GM19099 (cell line): ENCODE results near the gene OPRL1.

Experiments
- POLR2A ChIP-seq: IDR thresholded peaks from 3 replicates; pipeline ENCODE4 v1.6.1; 2011; ENCODE audit warnings: low read depth; ENCODE audit not compliant: insufficient read length; ENCODE audit errors: extremely low read depth

OPRL1 gene

DNA sequence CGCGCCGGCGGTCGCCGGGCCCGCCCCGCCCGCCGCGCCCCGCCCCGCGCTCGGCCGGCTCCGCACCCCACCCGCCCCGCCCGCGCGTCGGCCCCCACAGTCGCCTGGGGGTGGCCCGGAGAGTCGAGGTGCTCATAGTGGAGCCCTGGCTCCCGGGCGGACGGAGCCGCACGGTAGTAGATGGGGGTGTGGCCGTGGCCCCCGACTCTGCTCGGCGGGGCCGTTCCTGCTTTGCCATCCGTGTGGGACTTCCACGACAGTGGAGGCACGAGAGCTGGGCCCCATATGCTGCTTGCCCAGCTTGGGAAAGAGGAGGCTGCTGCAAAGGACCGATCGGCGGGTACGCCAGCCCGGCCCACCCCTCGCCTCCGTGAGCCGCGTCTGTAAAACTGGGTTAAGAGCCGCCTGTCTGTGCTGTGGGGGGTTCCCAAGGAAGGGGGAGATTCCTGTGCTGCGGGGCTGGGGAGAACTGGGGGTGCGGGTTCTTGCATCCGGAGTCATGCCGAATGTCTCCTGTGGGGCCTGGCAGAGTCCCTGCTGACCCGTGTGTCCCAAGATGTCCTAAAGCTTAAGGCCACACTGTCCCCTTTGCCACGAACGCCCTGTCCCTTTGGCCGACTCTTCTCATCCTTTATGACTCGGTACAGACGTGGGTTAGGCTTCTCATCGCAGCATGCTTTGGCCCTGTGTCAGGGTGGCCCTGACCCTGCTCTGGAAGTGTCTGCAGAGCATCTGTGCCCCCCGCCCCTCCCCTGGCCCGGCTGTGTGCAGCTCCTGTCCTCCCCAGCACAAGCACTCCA is at the start of gene OPRL1:
Gene OPRL1 (plus strand): TSS at position 70 of the 800 bp plus-strand sequence. CDS start 12,639 bp downstream, outside the sequence.
- peak; percentile 5 for TF ChIP-seq POLR2A

DNA sequence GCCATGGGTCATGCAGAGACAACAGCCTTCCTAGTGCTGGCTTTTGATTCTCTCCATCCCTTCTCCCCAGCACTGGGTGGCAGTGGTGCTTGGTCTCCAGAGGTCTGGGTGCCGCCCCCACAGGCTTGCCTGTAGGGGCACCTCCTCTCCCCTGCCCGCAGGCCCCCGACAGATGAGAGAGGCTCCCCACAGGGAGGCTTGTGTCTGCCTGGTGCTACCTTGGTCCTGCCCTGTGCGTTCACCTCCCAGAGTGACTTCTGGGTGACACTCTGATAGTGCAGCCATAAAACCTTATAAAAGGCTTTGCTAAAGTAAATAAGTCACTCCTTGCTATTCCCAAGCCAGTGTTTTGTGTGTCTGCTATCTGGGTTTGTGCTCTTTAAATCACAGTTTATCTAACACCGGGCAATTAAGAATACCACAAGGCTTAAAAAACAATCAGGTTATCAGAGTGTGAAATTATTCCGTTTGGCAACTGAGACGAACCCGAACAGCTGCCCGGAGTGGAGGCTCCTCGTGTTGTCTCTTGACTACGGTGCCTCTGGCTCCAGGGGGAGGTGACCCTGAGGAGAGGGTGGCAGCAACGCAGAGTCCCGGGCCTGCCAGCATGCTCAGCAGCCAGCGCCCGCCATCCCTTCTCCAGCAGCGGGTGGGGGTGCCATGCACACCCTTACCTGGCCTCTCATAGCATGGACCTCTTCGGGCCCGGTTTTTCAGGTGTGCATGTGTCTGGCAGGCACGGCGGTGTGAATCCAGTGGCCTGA is 49.3 kb upstream of the OPRL1 start:
- no peak for TF ChIP-seq POLR2A

DNA sequence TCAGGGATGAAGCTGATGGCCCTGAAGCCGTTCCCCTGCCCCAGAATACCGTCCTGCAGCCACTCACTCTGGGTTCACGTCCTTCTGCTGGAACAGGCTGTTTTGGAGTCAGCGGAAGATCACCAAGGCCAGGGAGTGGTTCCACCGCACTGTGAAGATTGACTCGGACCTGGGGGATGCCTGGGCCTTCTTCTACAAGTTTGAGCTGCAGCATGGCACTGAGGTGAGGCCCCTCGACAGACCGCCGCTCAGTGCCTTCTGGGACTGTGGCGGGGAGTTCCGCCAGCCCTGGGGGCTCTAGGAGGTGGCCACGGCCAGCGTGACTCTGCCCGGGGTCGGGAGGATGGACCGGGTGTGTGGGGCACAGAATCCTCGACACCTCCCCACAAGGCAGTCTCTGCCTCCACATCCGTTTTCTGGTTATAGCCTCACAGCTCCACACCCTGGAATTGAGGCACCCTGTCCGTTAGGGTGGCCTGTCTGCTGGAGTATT is 48.0 kb upstream of the OPRL1 start:
- TF ChIP-seq POLR2A: no peak

DNA sequence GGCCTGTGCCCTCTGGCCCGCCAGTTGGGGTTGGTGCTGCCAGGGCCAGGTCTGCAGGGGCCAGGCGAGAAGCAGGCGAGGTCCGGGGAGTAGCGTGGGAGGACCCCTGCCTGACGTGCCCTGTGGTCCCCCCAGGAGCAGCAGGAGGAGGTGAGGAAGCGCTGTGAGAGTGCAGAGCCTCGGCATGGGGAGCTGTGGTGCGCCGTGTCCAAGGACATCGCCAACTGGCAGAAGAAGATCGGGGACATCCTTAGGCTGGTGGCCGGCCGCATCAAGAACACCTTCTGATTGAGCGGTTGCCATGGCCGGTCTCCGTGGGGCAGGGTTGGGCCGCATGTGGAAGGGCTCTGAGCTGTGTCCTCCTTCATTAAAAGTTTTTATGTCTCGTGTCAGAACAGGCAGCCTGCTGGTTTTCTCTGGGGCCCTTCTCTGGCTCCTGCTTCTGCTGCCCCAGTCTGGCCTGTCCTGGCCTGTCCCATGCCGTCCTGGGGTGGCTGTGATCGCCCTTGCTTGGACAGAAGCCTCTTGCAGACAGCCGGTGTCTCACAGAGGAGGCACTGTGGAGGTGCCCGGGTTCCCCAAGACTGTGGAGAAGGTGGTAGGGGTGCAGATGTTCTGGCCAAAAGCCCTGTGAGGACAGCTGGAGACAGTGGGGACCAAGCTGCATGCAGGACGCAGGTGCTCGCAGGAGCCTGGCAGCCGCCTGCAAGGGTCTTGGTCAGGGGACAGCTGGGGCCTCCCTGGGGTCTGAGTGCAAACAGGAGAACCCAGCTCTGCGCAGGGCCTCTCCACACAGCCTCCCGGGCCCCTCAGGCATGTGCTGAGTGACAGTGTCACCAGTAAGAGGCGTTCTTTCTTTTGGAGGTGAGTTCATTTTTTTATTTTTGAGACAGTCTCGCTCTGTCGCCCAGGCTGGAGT is 46.9 kb upstream of the OPRL1 start:
- no peak for TF ChIP-seq POLR2A

DNA sequence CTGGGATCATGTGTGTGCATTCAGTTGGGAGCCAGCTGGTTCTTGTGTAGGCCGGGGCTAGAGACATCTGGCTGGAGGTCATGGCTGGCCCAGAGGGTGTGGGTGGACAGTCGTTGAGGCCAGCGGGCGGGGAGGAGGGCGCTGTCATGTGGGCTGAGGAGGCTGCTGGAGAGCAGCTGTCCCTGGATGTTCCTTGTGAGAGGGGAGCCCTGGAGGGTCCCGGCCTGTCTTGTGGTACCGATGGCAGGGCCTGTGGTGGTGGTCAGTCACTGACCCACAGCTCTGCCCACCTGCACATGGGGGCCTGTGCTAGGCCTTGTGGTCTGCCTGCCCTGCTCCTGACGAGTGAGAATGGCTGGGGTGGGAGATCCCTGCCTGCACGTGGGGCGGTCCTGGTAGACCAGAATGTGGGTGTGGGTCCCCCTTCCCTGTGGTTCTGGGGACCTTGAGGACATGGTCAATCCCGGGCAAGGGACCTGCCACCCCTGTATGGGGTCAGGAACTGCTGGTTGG is 45.8 kb upstream of the OPRL1 start:
- TF ChIP-seq POLR2A: no peak

DNA sequence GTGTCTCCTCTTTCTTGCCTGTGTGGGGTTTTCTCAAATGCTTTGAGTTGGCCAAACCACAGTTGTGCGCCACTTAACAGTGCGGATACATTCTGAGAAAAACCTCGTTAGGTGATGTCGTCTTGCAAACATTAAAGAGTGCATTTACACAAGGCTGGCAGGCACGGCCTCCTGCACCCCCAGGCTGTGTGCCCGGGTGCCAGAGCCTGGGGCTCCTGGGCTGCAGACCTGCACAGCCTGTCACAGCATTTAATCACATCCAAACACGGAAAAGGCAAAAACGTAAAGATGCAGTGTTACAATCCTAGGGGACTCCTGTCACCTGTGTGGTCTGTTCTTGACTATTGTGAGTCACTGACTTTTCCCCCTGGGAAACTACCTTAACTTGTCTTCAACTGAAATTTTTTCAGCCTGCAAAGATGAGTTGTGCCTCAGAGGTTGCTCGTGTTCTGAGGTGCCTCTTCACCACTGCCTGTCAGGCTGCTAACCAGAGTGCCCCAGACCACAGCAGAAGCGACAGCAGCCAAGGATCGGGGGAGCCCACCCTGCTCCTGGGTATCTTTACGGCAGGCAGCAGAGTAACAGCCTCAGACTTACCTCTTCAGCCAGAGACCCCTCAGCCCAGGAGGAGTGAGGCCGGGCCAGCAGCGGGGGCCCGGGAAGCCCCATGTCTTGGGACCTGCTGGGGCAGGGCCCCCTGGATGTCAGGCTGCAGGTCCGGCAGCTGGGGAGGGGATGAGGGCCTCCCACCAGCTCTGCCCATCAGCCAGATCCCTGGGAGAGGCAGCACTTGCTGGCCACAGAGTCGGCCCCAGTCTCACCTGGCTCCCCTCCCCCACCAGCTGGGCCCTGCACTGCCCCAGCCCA is 44.6 kb upstream of the OPRL1 start:
- no peak for TF ChIP-seq POLR2A

DNA sequence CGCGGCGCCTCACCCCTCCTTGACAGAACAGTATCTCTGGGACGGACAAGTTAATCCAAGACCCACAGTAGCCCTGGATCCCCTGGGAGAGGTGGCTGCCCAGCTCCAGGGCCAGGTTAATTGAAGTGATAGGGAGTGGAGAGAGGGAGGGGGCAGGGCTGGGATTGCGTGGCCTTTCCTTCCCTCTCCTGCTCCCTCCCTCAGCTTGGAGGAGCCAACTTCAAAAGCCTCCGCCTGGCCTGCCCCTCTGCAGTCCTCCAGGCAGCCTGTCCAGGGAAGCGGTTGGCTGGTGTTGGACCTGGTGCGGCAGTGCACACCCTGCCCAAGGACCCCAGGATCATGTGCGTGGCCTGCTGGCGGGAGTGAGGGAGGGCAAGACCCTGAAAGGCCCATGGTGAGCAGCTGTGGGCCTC is 43.9 kb upstream of the OPRL1 start, which contains the start of gene C20orf204:
Gene C20orf204 (plus strand): TSS at position 250 of the 413 bp plus-strand sequence. CDS start 142 bp downstream, at position 392.
- peak; percentile 0 for TF ChIP-seq POLR2A

DNA sequence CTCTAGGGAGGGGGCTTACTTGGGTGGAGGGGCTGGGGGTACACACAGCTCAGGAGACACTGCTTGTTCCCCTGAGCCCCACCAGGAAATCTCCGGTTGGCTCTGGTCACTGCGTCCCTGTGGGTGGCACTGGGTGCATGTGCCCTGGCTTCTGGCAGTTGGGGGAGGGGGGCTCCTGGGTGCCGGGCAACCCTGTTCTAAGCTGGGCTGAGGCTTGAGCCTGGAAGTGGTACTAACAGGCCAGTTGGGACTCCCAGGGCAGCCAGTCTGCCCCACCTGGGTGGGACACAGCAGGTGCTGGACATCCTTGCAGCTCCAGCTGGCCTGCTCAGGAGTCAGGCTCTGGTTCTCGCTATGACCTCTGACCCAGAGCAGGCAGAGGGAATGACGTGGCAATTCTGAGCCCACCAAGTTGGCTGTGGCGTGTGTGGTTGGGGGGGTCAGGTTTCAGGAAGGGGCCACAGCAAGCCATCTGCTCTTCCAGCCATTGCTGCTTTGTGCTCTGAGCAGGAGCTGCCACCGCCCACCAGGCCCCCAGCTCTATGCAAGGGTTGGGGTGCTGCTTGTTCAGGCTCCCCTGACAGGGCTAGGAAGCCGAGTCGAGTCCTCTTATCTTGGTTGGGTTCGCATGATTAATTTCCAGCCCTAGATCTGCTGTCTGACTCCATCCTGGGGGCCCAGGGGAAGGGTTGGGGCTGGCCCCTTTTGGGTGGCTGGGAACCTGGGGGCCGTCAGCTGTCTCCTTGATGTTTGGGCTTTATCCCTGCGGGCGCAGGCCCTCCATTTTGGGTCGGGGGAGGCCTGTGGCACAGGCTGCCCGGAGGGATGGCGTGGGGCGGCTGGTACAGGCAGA is 43.3 kb upstream of the OPRL1 start:
- no peak for TF ChIP-seq POLR2A

DNA sequence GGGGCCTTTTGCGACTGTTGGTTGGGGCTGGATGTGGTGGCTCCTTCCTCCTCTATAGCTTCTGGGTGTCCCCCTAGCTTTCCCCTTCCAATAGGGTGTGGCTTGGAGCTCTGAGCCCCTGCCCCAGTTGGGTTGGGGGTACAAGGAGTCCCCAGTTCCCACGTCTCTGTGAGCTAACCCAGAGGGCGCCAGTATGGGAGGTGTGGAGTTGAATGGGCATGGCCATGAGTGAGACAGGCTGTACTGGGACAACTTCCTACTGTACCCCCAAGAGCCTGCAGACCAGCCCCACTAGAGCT is 42.7 kb upstream of the OPRL1 start:
- no peak for TF ChIP-seq POLR2A

DNA sequence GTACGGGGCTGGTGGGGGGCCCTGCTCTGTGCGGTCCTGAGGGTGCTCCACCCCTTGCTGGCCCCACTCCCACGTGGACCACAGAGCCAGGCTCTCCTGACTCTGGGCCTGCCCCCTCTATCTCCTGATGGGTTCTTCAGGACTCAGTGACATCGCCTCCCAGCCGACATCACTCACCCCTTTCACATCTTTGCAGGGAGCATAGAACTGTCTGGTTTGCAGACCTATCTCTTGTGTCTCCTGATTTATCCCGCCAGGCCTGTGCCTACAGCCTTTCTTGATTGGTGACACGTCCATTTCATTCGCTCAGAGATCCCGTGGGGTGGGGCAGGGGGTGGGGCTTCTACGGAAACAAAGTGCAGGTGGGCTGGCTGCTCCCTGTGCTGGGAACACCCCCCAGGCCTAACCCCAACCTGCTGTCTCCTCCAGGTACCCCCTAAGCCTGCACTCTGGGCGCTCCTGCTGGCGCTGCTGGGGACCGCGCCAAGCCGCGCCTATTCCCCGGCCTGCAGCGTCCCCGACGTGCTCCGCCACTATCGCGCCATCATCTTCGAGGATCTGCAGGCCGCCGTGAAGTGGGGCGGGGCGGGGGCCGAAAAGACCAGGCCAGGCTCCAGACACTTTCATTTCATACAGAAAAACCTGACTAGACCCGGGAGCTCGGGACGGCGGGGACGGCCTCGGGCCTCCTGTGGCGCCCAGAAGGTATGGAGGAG is 42.2 kb upstream of the OPRL1 start:
- TF ChIP-seq POLR2A: peak; percentile 34

DNA sequence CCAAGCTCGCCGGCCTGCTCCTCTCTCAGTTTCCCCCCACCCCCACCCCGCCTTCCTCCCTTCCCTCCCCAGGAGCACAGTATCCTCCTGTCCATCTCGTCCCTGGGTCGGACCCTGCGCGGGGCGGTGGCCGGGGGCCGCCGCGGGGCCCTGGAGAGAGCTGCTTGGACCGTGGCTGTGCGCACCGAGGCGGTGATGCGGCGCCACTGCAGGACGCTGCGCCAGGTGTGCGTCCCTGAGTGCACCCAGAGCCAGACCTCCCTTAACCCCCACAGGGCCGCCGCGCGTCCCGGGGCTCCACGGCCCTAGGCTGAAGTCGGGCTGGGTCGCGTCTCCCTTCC is 41.7 kb upstream of the OPRL1 start:
- peak; percentile 13 for TF ChIP-seq POLR2A

DNA sequence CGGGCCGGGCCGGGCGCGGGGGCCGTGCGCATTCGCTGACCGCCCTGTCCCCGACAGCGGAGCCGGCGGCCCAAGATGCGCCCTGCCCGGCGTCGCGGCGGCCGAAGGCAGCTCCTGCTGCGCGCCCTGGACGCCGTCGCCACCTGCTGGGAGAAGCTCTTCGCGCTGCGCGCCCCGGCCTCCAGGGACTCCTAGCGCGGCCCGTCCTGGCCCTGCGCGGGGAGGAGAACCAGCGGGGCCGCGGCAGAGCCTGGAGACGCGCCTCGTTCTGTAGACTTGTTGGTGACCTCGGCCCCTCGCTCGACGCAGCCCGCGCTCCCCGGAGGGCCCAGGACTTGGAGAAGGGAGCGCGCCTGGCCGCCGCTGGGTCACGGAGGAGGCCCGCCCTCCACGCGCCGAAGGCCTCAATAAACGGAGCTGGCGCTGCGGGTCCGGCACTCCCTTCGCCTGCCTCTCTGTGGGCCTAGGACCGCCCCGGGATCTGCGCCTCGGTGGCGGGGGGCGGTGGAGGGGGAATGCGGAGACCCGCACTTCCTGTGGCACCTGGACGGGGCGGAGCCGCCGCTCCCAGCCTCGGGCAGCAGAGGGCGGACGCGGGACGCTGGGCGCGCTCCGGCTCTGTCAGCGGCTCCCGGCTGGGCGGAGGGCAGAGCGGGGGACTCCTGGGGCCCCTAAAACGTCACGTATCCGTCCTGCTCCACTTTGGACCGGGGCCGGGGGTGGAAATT is 41.2 kb upstream of the OPRL1 start:
- TF ChIP-seq POLR2A: peak; percentile 45
